HEK293 (cell line): Measurements from ENCODE around the gene SKP2.

ENCODE experiments used
- ZNF214 ChIP-seq: fragments of 450-650 bp; formaldehyde crosslinking; IDR thresholded peaks from 2 replicates; pipeline ENCODE4 v1.5.1; 2017; ENCODE audit warnings: missing biosample characterization, mild to moderate bottlenecking, missing genetic modification characterization, borderline replicate concordance
- TF ChIP-seq, protein P1 (sequence below): fragments of 450-650 bp; formaldehyde crosslinking; IDR thresholded peaks from 2 replicates; pipeline ENCODE4; 2016; ENCODE audit warnings: missing biosample characterization, missing genetic modification characterization

- TF ChIP-seq, protein P1, sequence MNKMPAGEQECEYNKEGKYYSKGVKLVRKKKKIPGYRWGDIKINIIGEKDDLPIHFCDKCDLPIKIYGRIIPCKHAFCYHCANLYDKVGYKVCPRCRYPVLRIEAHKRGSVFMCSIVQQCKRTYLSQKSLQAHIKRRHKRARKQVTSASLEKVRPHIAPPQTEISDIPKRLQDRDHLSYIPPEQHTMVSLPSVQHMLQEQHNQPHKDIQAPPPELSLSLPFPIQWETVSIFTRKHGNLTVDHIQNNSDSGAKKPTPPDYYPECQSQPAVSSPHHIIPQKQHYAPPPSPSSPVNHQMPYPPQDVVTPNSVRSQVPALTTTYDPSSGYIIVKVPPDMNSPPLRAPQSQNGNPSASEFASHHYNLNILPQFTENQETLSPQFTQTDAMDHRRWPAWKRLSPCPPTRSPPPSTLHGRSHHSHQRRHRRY, result no peak
- no peak for TF ChIP-seq ZNF214 (tag by site-specific recombination)
Measured at GRCh38 chr5:36180556-36181350, 28.8 kb downstream of the SKP2 start.
